D721Med (cell line): Measurements from ENCODE around the gene C11orf86.

ENCODE experiments used
- DNase-seq: peaks from one replicate; pipeline ENCODE4 v3.0.0; 2011; ENCODE audit warnings: low spot score; ENCODE audit not compliant: insufficient read length
- FAIRE-seq: peaks from 2 replicates; lab custom pipeline; 2011; peaks lifted over from hg19 to GRCh38; lab: Jason Lieb, UNC
- TF ChIP-seq, protein P1 (sequence below): IDR thresholded peaks from 2 replicates; pipeline ENCODE4 v1.5.1; 2012; ENCODE audit warnings: mild to moderate bottlenecking, control low read depth; ENCODE audit not compliant: insufficient read depth; ENCODE audit errors: missing control alignments

The C11orf86 gene

DNA sequence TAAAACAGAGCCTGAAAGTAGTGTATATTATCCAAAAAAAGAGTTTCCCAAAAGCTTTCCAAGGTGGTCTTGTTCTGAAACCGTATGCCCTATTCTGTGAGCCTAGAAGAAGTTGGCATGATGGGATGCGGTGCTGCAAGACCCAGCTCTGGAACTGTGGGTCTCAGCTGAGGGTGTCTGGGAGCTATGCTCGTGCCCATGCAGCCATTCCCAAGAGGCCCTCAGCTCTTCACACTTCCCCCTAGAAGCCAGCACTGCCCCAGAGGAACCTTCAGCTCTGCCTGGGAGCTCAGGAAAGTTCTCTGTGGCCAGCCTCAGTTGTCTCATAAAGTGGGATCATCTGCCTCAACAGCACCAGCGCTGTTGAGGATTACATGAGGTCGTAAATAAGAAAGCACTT, 41.4 kb downstream of the C11orf86 start:
- FAIRE-seq (no peak), DNase-seq (no peak)
- TF ChIP-seq, protein P1, sequence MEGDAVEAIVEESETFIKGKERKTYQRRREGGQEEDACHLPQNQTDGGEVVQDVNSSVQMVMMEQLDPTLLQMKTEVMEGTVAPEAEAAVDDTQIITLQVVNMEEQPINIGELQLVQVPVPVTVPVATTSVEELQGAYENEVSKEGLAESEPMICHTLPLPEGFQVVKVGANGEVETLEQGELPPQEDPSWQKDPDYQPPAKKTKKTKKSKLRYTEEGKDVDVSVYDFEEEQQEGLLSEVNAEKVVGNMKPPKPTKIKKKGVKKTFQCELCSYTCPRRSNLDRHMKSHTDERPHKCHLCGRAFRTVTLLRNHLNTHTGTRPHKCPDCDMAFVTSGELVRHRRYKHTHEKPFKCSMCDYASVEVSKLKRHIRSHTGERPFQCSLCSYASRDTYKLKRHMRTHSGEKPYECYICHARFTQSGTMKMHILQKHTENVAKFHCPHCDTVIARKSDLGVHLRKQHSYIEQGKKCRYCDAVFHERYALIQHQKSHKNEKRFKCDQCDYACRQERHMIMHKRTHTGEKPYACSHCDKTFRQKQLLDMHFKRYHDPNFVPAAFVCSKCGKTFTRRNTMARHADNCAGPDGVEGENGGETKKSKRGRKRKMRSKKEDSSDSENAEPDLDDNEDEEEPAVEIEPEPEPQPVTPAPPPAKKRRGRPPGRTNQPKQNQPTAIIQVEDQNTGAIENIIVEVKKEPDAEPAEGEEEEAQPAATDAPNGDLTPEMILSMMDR: no peak

DNA sequence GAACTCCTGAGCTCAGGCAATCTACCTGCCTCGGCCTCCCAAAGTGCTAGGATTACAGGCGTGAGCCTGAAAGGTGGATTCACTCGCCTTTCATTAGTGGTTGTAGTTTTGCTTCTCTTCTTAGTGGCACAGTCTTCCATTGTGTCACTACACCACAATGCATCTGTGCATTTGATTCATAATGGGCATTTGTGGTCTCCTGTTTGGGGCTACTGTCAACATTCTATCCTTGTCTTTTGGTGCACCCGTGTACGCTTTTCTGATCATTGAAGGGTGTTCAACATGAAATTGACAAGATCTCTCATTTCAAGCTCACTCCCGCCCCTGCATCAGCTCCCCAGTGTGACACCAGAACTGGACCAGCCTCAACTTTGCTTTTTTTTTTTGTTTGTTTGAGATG, 45.8 kb downstream of the C11orf86 start:
- FAIRE-seq: no peak

DNA sequence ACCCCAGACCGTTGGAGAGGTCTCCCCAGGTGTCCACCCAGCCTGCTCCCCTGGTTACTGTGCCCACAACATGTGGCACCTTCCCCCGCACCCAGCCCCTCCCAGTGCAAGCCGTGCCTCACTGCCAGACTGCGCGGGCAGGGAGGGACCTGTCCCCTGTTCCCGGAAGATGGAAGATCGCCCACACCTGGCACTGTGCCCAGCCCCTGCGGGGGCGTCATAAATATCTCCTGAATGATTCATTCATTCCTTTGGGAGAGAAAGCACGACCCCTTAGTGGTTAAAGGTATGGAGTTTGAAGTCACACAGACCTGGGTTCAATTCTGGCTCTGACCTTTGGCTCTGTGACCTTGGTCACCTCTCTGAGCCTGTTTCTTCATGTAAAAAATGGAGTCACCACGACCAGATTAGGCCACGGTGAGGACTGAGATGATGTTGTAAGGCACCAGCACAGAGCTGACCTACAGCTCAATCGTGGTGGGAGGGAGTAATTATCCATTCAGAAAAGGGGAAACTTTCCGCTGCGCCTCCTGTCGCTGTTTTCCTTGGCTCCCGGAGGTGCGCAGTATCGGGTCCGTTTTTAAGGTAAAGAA, 47.3 kb downstream of the C11orf86 start:
- TF ChIP-seq, protein P1: no peak
- no peak for FAIRE-seq
- no peak for DNase-seq

More for the DNA sequence above, 45.8 kb downstream of the C11orf86 start:
- DNase-seq: no peak
- TF ChIP-seq, protein P1: no peak

GRCh38 chr11:67022961-67023956, 48.2 kb downstream of the C11orf86 start, which contains the start of gene SYT12:
TSS of gene SYT12 (plus strand) at chr11:67023134. CDS start at chr11:67030145, 7,011 bp downstream.
- TF ChIP-seq, protein P1: no peak
- no peak for DNase-seq

GRCh38 chr11:67023957-67024353, 48.9 kb downstream of the C11orf86 start:
- no peak for FAIRE-seq
- DNase-seq: no peak
- TF ChIP-seq, protein P1: no peak

More at GRCh38 chr11:67022961-67023956, 48.2 kb downstream of the C11orf86 start, which contains the start of gene SYT12:
- FAIRE-seq: no peak

GRCh38 chr11:67024410-67024809, 49.3 kb downstream of the C11orf86 start:
- DNase-seq (no peak), FAIRE-seq (no peak)
- TF ChIP-seq, protein P1: no peak
